HS-5 (cell line): ENCODE data around the gene SLC35B1.

Experiments used
- DNase-seq: peaks from one replicate; pipeline ENCODE4 v3.0.0-alpha.2; 2012; ENCODE audit warnings: low read depth

SLC35B1 gene, protein sequence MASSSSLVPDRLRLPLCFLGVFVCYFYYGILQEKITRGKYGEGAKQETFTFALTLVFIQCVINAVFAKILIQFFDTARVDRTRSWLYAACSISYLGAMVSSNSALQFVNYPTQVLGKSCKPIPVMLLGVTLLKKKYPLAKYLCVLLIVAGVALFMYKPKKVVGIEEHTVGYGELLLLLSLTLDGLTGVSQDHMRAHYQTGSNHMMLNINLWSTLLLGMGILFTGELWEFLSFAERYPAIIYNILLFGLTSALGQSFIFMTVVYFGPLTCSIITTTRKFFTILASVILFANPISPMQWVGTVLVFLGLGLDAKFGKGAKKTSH

DNA sequence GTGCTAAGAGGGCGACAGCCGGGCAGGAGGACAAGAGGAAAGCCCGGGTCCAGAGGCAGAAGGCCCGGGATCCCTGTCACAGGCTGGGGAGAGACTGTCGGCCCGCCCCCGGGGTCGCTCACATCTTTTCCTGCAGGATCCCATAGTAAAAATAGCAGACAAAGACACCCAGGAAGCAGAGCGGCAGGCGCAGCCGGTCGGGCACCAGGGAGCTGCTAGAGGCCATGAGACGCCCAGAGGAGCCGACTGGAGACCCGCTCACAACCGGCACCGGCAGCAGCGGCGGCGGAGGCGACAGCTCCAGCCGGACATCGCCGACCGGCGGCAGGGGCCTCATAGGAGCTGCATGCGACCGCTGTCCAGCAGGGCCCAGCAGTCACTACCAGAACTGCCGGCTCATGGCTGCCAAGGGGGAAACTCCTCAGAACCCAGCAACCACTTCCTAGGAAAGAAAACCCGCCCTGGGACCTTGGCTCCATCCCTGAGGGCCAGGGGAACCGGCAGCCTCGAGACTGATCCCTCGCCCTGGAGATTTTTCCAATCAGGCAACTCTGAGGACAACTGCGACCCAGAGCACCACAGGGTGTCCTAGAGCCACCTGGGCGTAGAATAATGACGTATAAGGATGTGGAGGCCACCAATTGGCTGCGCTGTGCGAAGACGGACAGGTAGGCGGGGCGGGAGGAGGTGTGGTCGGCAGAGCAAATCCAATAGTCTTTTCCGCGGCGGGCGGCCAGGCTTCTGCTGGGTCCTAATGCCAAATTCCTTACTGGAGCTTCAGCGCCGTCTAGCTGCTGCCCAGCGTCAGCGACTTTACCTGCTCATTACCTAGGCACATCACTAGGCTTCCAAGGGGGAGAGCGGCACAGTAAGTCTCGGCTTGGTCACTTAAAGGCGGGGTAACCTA, at the start of gene SLC35B1:
Gene SLC35B1 (minus strand): TSS at position 357 of the 907 bp plus-strand sequence. CDS start 131 bp downstream, at position 226.
- peak; percentile 97 for DNase-seq

DNA sequence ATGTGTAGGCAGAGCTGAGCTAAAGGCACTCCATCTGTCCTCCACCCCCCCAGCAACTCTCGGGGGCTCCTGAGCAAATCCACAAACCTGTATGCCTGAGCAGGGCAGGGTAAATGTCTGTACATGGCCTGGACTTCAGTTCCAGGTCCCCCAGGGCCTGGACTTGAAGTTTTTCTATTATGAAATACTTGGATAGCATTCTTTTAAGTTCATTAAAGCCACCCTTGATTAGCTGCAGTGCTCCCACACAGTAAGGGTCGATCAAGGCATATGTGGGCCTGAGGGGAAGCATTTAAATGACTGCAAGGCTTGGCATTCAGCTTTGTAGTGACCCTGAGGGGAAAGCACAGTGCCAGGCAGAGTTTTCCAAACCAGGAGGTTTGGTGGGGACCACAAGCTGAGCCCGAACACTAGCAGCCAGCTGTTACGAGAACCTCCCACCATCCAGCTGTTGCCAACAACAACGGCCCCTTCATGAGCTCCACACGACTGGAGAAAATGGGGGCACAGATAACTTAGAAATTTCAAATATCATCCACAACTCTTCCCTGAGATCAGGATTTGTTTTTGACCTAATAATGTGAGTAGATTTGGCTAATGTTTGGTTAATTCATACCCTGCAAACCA, 49.5 kb upstream of the SLC35B1 start:
- DNase-seq = no peak

DNA sequence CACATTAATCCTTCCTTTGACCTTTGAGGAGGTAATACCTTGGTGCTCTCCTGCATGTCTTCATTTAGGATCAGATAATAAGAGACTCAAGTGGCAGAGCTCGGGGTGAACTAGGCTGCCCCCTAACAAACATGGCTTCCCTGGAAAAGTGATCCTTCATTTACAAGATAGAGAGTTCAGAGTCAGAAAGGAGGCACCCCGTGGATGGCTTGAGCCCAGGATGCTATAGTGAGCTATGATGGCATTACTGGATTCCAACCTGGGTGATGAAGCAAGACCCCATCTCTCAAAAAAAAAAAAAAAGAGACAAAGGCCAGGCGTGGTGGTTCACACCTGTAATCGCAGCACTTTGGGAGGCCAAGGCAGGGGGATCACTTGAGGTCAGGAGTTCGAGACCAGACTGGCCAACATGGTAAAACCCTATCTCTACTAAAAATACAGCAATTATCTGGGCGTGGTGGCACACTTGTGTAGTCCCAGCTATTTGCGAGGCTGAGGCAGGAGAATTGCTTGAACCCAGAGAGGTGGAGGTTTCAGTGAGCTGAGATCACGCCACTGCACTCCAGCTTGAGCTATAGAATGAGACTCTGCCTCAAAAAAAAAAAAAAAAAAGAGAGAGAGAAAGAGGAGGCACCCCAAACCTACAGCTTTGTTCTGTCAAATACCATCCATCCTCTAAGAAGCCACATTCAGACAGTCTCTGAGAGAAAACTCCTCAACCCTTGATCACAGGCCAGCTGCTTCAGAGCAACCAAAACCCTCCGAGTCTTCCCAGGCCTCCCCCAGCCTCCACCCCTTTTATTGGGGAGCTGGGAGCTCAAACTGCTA, 48.8 kb upstream of the SLC35B1 start:
- no peak for DNase-seq

DNA sequence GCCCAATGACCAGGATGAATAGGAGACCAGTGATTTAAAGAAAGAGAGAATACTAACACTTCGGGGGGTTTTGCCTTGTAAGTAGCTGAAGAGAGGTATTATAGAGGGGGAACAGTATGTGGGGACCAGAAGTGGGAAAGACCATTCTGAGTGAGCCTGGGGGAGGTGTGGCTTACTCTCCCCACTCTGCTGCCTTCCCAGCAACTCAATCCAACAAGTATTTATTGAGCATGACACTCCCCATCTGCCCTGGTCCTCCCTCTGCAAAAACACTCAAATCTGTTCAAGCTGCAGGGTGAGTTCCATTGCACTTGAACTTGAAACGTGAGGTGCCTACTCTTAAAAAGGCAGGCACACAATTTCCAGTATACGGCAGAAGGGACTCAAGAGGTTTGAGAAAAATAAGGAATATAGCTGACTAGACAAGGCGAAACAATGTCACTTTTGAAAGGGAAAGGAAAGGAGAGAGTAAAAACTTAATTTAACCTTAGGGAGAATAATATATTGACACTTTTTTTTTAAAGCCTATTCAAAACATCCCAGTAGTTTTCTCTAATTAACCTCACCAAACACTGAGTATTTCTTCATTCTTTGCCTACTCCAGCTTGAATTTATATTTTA, 48.0 kb upstream of the SLC35B1 start:
- DNase-seq = no peak

- DNase-seq = no peak
These were observed 46.2 kb upstream of the SLC35B1 start for GRCh38 chr17:49753959-49754391.

DNA sequence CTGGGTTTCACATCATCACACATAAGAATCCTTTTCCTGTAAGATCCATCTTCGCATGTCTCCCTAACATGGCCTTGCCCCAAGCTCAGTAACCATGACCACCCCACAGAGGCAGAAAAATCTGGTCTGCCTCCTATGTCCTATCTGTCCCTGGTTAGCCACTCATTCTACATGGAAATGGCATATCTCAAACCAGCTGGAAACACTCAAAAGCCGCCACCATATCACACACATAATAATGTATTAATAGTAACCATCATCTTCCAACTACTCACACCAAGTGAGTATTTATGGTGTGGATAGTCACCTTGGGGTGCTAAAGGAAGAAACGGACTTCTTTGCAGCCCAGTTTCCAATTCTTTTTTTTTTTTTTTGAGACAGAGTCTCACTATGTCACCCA, 44.7 kb upstream of the SLC35B1 start:
- no peak for DNase-seq

DNA sequence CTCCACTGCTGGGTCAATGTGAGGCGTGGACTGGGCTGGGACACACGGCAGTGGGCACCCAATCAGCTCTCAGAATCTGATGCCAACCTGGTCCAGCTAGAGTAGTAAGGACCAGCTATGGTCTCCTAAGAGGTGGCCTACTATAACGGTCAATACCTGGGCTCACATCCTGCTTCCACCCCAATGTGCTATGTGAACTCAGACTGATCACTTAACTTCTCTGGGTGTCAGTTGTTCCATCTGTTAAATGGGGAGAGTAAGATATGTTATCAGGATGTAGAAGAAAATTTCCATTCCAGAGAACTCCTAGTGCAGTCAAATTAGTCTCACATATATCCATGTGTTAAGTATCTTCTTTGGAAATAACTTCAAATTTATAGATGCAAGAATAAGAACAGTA, 42.0 kb upstream of the SLC35B1 start:
- no peak for DNase-seq

- no peak for DNase-seq
These were observed 41.0 kb upstream of the SLC35B1 start for GRCh38 chr17:49748791-49749190.

GRCh38 chr17:49748223-49748622, 40.5 kb upstream of the SLC35B1 start:
- DNase-seq = no peak

GRCh38 chr17:49747632-49748031, 39.9 kb upstream of the SLC35B1 start:
- DNase-seq = no peak

DNA sequence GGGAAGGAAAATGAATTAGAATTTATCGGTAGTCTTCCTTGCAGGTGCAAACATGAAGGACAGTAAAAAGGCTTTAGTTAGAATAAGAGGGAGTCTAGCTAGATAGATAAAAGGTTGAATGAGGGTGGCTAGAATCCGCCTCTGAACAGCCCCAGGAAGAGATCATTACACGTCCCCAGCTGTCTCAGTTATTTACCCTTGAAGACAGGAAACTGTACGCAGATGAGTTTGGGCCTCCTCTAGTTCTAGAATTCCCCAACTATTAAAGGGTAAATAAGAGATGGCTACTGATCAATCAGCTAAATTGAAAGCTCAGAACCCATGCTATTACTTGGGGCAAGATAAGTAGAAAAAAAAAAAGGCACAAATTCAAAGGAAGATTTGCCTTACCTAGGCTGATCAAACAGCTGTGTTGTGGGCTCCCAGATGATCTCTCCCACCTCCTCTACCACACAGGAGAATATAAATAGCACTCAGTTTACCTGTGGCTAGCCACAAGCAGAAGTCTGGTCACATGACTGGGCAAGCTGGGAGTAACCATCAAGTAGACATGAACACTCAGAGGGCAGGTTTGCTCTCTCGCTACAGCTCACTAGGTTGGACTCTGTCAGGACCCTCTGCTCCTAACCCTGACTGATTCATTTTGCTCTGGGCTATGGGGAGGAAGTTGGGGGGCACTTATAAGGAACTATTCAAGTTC, 39.2 kb upstream of the SLC35B1 start:
- DNase-seq = no peak

GRCh38 chr17:49745175-49746139, 37.7 kb upstream of the SLC35B1 start:
- DNase-seq = no peak

DNA sequence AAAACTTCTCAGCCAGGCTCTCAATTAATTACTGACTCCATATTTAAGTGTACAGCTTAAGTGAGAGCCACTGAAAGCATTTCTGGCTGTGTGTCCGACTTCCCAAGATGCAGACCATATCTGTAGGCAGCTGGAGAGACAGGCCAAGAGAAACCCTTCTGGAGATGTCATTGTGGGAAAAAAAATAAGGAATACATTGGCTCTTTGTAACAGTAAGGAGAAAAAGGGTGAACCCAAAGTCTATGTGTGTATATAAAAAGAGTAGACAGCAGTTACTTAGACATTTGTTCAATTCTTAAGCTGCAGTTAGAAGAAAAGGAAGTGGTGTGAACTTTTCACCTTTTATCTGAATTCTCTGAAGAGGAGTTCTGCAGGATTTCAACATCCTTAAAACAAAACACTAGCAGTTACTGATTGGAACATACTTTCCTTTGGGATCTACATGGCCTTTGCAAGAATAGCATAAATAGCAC, 34.4 kb upstream of the SLC35B1 start:
- no peak for DNase-seq

- no peak for DNase-seq
These were observed 33.9 kb upstream of the SLC35B1 start for GRCh38 chr17:49741692-49742076.

- no peak for DNase-seq
These were observed 33.4 kb upstream of the SLC35B1 start for GRCh38 chr17:49741009-49741691.

GRCh38 chr17:49739641-49740271, 32.0 kb upstream of the SLC35B1 start:
- no peak for DNase-seq

DNA sequence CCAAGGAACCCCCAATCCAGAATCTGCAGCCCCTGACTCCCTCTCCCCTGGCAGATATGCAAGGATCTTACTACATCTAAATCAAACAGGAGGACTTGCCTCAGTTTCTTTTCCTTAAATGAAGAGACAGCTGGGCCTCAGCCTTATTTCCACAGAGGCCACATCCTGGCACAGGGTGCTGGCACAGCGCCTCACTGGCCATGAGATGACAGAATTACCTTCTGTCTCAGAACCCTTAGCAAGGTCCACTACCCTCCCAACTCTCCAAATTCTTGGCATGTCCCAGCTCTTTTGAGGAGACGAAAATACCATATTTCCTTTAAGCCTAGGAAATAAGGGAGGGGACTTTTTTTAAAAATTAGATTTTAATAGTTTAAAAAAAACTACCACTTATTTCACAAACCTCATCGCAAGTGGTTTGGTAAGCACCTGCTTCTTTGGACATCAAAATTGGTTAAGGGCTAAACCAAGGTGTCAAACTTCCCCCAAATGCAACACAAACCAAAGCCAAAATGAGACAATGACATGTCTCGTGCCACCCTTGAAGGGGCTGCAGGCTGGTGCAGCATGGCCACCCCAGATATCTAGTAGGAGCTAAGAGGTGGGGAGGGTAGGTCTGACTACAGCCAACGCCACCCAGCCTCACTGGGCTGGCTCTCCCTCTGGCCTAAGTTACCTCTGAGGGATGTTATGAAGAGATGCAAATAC, 30.8 kb upstream of the SLC35B1 start:
- no peak for DNase-seq
